H1 (cell line): ENCODE results near the gene KCNH1. TPM values are rescaled to one million over a fixed set of nuclear protein-coding genes. Genes with fewer than 3 reads are reported as not detected.

Experiments
- CBX5 ChIP-seq: fragments of 300-800, 300-1000 bp; sonication (generic); IDR thresholded peaks from 2 replicates; pipeline ENCODE4 v1.7.1; 2016; ENCODE audit warnings: antibody characterized with exemption, low read length, low read depth
- EP300 ChIP-seq, 2 experiments: IDR thresholded peaks; 1 replicate in 1 of 2; 2 replicates in 1 of 2; pipeline ENCODE4 v1.6.1; 2011 to 2012; ENCODE audit warnings: low read depth in 2 of 2, low read length in 2 of 2, mild to moderate bottlenecking in 2 of 2, borderline replicate concordance in 1 of 2, inconsistent platforms in 1 of 2, moderate library complexity in 1 of 2
- polyA plus RNA-seq, 7 experiments: library from polyadenylated mRNA; depleted of rRNA in 3 of 7; stranded (reverse) in 5 of 7; unstranded in 2 of 7; fragments of >200 nt in 5 of 7; fragments of 200-250 nt in 2 of 7; gene quantifications; 1 replicate in 5 of 7; 2 replicates in 1 of 7; 4 replicates in 1 of 7; pipeline versions ENCODE4 v1.2.1 to v1.2.3, GENCODE V29; 2011 to 2013; ENCODE audit warnings: missing spikeins in 2 of 7, mixed read lengths in 2 of 7
- total RNA-seq: library from RNA; stranded (reverse); fragmentation: NEBNext Ultra II Directional; extraction: Animal tissue kit (Norgen Biotek cat#: 25700); gene quantifications from 2 replicates; pipeline ENCODE4 v1.2.1, GENCODE V29; 2021

Gene KCNH1
- total and polyA plus RNA-seq, 2 of the 8 experiments (the other 6 are each of a cell fraction or from before 2014, with no cell fraction given) = 0.27 to 0.34 TPM

DNA sequence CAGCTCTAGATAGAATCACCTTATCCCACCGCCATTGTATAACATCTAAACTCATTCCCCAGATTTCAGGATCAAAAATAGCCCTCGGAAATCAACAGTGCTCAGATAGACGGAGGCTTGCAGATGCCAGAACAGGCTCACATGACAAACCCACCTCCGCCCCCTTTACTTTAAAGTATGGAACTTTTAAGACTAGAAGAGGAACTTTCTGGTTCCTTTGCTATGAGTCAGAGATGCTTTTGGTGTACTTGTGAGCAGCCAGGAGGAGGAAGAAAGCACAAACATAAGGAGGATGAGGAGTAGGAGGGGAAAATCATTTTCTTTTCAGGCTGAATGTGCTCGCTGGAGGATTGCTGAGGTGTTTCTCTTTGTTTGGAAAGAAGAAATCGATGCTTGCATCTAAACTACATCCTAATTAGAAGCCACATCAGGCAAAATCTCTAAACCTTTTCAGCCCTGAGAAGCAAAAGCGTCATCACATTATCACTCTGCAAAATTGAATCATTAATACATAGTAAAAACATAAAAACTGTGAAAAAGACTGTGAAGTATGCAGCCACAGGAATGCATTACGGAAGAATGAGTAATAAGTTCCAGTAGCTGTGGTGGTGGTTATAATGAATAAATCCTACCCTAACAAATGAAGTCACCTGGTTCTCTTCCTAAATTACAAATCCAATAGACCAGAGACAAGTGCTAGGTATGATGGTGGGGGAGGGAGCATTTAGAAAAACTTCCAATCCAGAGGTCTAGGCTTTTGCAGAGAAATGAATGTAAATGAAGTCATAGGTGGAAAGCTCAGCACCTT is 251.3 kb downstream of the KCNH1 start (continued):
- no peak for TF ChIP-seq EP300 (IDR thresholded peaks at IDR 0.05; ENCODE audit: borderline replicate concordance in 1 of 2, low read depth in 2 of 2, low read length in 2 of 2)
- TF ChIP-seq CBX5 = no peak
- TF ChIP-seq, all 59 proteins: peak for 0
